Liver (tissue), 9 donors: ENCODE data around the gene SCRN2. TPM values are rescaled to one million over a fixed set of nuclear protein-coding genes. Genes with fewer than 3 reads are reported as not detected.

Experiments used
- DNase-seq: peaks from one replicate; pipeline ENCODE4 v3.0.0-alpha.2; 2017; ENCODE audit warnings: low spot score
- H3K27ac ChIP-seq, 2 donors: one replicate each; pipeline ENCODE4 v1.7.0; 2013; ENCODE audit warnings: inconsistent platforms in 2 of 2, low read length in 2 of 2, control low read depth in 1 of 2, low read depth in 1 of 2, mild to moderate bottlenecking in 1 of 2
- H3K27me3 ChIP-seq, 4 donors: one replicate each; pipeline versions ENCODE4 v1.6.1 to v1.7.0; 2013; ENCODE audit warnings: low read length in 3 of 4, inconsistent platforms in 1 of 4, mild to moderate bottlenecking in 1 of 4, moderate library complexity in 1 of 4; ENCODE audit not compliant: control insufficient read depth in 4 of 4, insufficient read depth in 4 of 4
- H3K36me3 ChIP-seq, 4 donors: one replicate each; pipeline versions ENCODE4 v1.6.1 to v1.7.0; 2013; ENCODE audit warnings: low read length in 3 of 4, mild to moderate bottlenecking in 3 of 4, low read depth in 1 of 4, moderate library complexity in 1 of 4; ENCODE audit not compliant: control insufficient read depth in 4 of 4, insufficient read depth in 3 of 4
- H3K4me1 ChIP-seq, 4 donors: one replicate each; pipeline versions ENCODE4 v1.6.1 to v1.7.0; 2013; ENCODE audit warnings: low read length in 3 of 4, mild to moderate bottlenecking in 3 of 4, moderate library complexity in 1 of 4; ENCODE audit not compliant: control insufficient read depth in 4 of 4, insufficient read depth in 4 of 4
- H3K4me3 ChIP-seq, 3 donors: one replicate each; pipeline versions ENCODE4 v1.6.1 to v1.7.0; 2013; ENCODE audit warnings: low read length in 3 of 3, control low read depth in 1 of 3, low read depth in 1 of 3, mild to moderate bottlenecking in 1 of 3
- H3K9ac ChIP-seq, 2 donors: one replicate each; pipeline ENCODE4 v1.7.0; 2013; ENCODE audit warnings: low read length in 2 of 2, mild to moderate bottlenecking in 2 of 2, moderate library complexity in 2 of 2, control low read depth in 1 of 2, low read depth in 1 of 2
- H3K9me3 ChIP-seq, 4 donors: one replicate each; pipeline versions ENCODE4 v1.6.1 to v1.7.0; 2013; ENCODE audit warnings: low read length in 3 of 4; ENCODE audit not compliant: control insufficient read depth in 4 of 4
- FOXA1 ChIP-seq: IDR thresholded peaks from 2 replicates; pipeline ENCODE4 v1.6.1; 2016; ENCODE audit warnings: antibody characterized with exemption
- HNF4A ChIP-seq, 2 donors: conservative IDR thresholded peaks; 2 replicates each; pipeline ENCODE4 v1.6.1; 2016; ENCODE audit warnings: antibody characterized with exemption in 2 of 2, mild to moderate bottlenecking in 2 of 2
- HNF4G ChIP-seq: IDR thresholded peaks from 2 replicates; pipeline ENCODE4 v1.6.1; 2016; ENCODE audit warnings: antibody characterized with exemption
- JUND ChIP-seq, 2 donors: IDR thresholded peaks; 2 replicates each; pipeline ENCODE4 v1.6.1; 2016; ENCODE audit warnings: antibody characterized with exemption in 2 of 2
- TAF1 ChIP-seq: conservative IDR thresholded peaks from 2 replicates; pipeline ENCODE4 v1.6.1; 2016; ENCODE audit warnings: antibody characterized with exemption, mild to moderate bottlenecking
- YY1 ChIP-seq: IDR thresholded peaks from 2 replicates; pipeline ENCODE4 v1.6.1; 2016; ENCODE audit warnings: antibody characterized with exemption, mild to moderate bottlenecking
- WGBS: extraction: QIAGEN DNeasy Blood & Tissue Kit; methylation state at CpG from one replicate; pipeline ENCODE4 v1.1.7; 2013; 5-methylcytosine and 5-hydroxymethylcytosine counted together
- polyA plus RNA-seq, 2 donors: library from polyadenylated mRNA; stranded (reverse) in 1 of 2; unstranded in 1 of 2; fragments of 200-250 nt in 1 of 2; fragments of >200 nt in 1 of 2; fragmentation: Nextera tagmentation in 1 of 2; extraction: Ambion mirVana in 1 of 2; gene quantifications; one replicate each; pipeline versions ENCODE4 v1.2.1 to v1.2.3, GENCODE V29; 2013 to 2015
- total RNA-seq, 2 donors: library from RNA; depleted of rRNA; stranded (reverse); fragments of >200 nt; gene quantifications; one replicate each; pipeline ENCODE4 v1.2.3, GENCODE V29; 2014
- TF ChIP-seq, protein P1 (sequence below): IDR thresholded peaks from 2 replicates; pipeline ENCODE4 v1.6.1; 2016; ENCODE audit warnings: antibody characterized with exemption
- TF ChIP-seq, protein P2 (sequence below): IDR thresholded peaks from 2 replicates; pipeline ENCODE4 v1.6.1; 2016; ENCODE audit warnings: antibody characterized with exemption
- TF ChIP-seq, protein P3 (sequence below): IDR thresholded peaks from 2 replicates; pipeline ENCODE4 v1.6.1; 2016; ENCODE audit warnings: antibody characterized with exemption
- donor health status: healthy.
- donor health status: healthy.
- donor health status: healthy.
- donor health status: healthy.
- donor health status: healthy.

The SCRN2 gene
- total and polyA plus RNA-seq, 4 donors: 17.8 to 27.4 (median 20.3) TPM

DNA sequence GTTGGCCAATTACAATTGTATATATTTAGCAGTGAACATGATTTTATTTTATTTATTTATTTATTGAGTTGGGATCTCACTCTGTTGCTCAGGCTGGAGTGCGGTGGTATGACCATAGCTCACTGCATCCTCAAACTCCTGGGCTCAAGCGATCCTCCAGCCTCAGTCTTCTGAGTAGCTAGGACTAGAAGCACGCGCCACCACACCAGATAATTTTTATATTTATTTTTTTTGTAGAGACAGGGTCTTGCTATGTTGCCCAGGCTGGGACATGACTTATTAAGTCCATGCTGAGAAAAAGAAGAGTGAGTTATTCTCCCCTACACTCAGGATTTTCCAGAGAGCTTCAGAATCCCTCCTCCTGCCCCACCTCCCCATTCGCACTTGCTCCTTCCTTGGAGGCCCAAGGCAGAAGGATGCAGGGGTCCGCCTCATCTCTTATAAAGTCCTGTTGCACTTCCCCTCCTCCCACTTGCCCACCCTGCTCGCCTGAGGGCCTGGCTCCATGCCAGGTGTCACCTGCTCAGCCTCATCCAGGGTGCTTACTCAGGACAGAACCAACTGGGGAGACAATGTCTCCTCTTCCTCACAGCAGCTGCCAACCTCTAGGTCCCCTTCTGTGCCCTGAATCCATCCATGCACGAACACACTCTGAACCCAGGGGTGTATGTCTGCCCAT lies 38.8 kb upstream of the SCRN2 start:
- H3K9ac ChIP-seq: no peak overlapping the region
- no peak overlapping the region for H3K4me3 ChIP-seq
- DNase-seq: no peak
- H3K4me1 ChIP-seq: peaks cover 0 to 9% (median 8%) of the 10 kb centered on the region in 4 donors
- 90% methylated on average over 8 of the region's 8 CpGs for WGBS
- no peak overlapping the region for H3K27ac ChIP-seq
- no peaks in the 10 kb centered on the region for H3K27me3 ChIP-seq
- H3K36me3 ChIP-seq: no peaks in the 10 kb centered on the region
- no peaks in the 10 kb centered on the region for H3K9me3 ChIP-seq
- TF ChIP-seq TAF1: no peak
- no peak for TF ChIP-seq FOXA1

DNA sequence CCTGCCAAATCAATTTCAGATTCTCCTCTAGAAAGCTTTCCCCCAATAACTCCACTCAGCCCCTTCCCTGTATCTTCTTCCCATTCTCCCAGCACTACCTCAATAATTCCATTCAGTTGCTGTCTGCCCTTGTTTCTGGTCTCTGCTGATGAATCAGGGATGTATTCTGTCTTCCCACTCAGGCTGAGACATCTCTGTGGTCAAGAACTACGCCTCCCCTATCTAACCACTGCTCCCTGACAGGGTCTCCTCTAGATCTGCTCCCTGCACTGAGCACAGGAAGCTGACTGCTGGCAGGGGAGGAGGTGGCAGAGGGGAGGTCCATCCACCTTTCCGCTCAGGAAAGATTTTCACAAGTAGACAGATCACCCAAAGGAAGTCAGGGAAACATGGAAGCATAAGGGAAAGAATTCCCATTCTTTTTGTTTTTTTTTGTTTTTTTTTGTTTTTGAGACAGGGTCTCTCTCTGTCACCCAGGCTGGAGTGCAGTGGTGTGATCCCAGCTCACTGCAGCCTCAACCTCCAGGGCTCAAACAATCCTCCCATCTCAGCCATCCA lies 38.0 kb upstream of the SCRN2 start:
- Histone ChIP-seq H3K36me3 (no peaks in the 10 kb centered on the region), H3K27ac (no peak overlapping the region), H3K27me3 (no peaks in the 10 kb centered on the region), H3K4me1 (peaks cover 0 to 9% (median 8%) of the 10 kb centered on the region in 4 donors), H3K9ac (no peak overlapping the region), H3K4me3 (no peak overlapping the region), H3K9me3 (no peaks in the 10 kb centered on the region)
- no peak for DNase-seq
- 77% methylated on average over 2 of the region's 2 CpGs for WGBS
- TF ChIP-seq, protein P1, sequence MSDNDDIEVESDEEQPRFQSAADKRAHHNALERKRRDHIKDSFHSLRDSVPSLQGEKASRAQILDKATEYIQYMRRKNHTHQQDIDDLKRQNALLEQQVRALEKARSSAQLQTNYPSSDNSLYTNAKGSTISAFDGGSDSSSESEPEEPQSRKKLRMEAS: no peak
- no peak for TF ChIP-seq JUND (IDR thresholded peaks at IDR 0.05)
- TF ChIP-seq HNF4G: no peak
- TF ChIP-seq, protein P2, sequence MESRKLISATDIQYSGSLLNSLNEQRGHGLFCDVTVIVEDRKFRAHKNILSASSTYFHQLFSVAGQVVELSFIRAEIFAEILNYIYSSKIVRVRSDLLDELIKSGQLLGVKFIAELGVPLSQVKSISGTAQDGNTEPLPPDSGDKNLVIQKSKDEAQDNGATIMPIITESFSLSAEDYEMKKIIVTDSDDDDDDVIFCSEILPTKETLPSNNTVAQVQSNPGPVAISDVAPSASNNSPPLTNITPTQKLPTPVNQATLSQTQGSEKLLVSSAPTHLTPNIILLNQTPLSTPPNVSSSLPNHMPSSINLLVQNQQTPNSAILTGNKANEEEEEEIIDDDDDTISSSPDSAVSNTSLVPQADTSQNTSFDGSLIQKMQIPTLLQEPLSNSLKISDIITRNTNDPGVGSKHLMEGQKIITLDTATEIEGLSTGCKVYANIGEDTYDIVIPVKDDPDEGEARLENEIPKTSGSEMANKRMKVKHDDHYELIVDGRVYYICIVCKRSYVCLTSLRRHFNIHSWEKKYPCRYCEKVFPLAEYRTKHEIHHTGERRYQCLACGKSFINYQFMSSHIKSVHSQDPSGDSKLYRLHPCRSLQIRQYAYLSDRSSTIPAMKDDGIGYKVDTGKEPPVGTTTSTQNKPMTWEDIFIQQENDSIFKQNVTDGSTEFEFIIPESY: no peak
- no peak for TF ChIP-seq YY1
- TF ChIP-seq TAF1: no peak

DNA sequence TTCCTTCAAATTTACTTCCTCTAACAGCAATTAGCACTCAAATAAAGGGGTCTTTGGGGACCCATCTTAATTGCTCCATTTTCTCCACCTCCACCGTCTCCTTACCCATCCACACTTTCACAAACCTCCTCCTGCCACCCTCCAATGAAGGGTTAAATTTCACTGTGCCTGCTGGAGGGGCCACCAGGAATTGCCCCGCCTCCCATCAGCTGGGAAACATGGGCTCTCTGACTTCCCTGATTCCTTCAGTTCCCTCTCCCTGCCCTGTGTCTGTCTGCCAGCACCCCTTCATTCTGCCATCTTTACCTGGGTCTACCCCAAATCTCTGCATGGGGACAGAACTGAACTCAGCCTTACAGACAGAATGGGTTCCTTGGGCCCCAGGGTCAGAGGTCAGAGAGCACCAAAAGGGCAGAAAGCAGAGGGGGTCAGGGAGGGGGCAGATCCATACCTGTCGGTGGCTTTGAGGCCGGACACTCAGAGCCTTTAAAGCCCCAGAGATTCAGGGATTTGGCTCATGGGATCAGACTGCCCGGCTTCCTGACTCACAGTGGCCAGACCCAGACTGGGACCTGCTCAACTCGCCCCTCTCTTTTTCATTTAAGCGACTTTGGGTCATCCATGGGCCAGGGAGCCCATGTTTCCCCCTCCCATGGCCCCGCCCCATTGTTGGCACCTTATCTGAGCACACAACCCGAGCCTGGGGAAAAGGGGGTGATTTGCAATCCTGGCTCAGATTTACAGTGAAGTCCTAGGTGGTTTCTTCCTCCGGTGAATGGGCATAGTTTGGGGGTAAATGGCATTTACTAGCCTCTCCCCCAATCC lies 37.3 kb upstream of the SCRN2 start:
- H3K4me3 ChIP-seq: no peak overlapping the region
- WGBS: 77% methylated on average over 10 of the region's 10 CpGs
- TF ChIP-seq YY1 (no peak), HNF4A (conservative IDR thresholded peaks at IDR 0.05) (no peak)
- TF ChIP-seq, protein P3, sequence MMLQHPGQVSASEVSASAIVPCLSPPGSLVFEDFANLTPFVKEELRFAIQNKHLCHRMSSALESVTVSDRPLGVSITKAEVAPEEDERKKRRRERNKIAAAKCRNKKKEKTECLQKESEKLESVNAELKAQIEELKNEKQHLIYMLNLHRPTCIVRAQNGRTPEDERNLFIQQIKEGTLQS: no peak
- no peak overlapping the region for H3K9ac ChIP-seq
- H3K9me3 ChIP-seq: no peaks in the 10 kb centered on the region
- H3K27ac ChIP-seq: no peak overlapping the region
- H3K4me1 ChIP-seq: peaks cover 0 to 9% (median 8%) of the 10 kb centered on the region in 4 donors
- no peaks in the 10 kb centered on the region for H3K27me3 ChIP-seq
- no peaks in the 10 kb centered on the region for H3K36me3 ChIP-seq
- no peak for DNase-seq
